ENCODE data around the gene PMEPA1. TPM values are rescaled to one million over a fixed set of nuclear protein-coding genes. Genes with fewer than 3 reads are reported as not detected.
A peak's percentile ranks its signal among the peaks of the same experiment; 100 is the strongest.

PMEPA1 gene
- total and polyA plus RNA-seq, 4 donors = 0.61 to 1.5 (median 1.1) TPM

DNA sequence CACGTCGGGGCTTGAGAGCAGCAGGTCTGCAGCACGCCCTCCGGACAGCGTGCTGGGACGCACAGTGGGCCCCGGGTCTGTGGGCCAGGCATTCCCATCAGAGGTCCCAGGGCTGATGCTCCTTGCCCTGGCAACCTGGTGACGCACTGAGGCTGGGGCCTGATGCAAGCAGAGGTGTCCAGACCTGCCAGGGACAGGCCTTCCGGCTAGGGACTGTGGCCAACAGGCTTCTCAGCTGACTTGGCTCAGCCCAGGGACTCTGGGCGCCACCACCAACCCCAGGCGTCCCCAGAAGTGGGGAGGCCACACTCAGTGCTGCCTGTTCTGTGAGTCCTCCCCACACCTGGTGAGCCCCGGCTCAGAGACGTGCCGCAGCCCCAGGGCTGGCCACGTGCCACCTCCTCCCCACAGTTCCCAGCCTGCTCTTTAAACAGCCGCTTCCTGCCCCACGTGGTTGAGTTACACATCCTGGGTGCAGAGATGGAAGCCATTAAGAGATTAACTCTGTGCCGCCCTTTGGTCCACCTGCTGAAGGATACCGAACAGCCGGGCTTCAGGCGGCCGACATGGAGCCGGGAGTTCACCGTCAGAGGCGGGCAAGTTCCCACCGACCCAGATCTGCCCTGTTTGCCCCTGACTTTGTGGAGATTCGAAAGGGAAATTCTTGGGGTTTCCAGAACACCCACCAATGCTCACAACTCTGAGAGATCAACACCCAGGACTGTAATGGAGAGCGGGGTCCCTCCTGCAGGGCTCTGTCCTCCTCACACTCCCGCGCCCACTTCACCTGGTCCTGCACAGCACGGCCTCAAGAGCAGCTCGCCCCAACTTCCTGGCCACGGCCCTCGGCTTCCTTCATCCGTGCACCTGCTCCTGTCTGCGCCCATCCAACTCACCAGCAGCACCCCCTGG, 52.0 kb downstream of the PMEPA1 start:
- Histone ChIP-seq H3K9ac (ENCODE audit: low read depth in 1 of 2, low read length in 2 of 2) (no peak overlapping the region), H3K9me3 (ENCODE audit: control insufficient read depth in 4 of 4, low read length in 3 of 4) (no peaks in the 10 kb centered on the region), H3K36me3 (ENCODE audit: control insufficient read depth in 4 of 4, insufficient read depth in 3 of 4, low read depth in 1 of 4, low read length in 3 of 4) (no peaks in the 10 kb centered on the region), H3K27me3 (ENCODE audit: control insufficient read depth in 4 of 4, insufficient read depth in 4 of 4, low read length in 3 of 4) (no peaks in the 10 kb centered on the region), H3K27ac (ENCODE audit: low read depth in 1 of 2, low read length in 2 of 2) (no peak overlapping the region), H3K4me3 (ENCODE audit: low read depth in 1 of 3, low read length in 3 of 3) (no peak overlapping the region), H3K4me1 (ENCODE audit: control insufficient read depth in 4 of 4, insufficient read depth in 4 of 4, low read length in 3 of 4) (no peaks in the 10 kb centered on the region)
- WGBS = 69% methylated on average over 36 of the region's 36 CpGs
- TF ChIP-seq RAD21 (IDR thresholded peaks at IDR 0.05) (no peak), JUND (IDR thresholded peaks at IDR 0.05) (no peak), FOXA1 (IDR thresholded peaks at IDR 0.05) (no peak), RXRA (IDR thresholded peaks at IDR 0.05) (no peak), EGR1 (IDR thresholded peaks at IDR 0.05; ENCODE audit: low read depth in 2 of 2) (no peak), NR2F2 (IDR thresholded peaks at IDR 0.05) (no peak), YY1 (IDR thresholded peaks at IDR 0.05) (no peak), SP1 (IDR thresholded peaks at IDR 0.05) (no peak), HNF4G (IDR thresholded peaks at IDR 0.05) (no peak), FOXA2 (IDR thresholded peaks at IDR 0.05) (no peak), GABPA (IDR thresholded peaks at IDR 0.05 in 1 of 2, conservative IDR thresholded peaks at IDR 0.05 in 1 of 2) (no peak)
- TF ChIP-seq, protein P1, sequence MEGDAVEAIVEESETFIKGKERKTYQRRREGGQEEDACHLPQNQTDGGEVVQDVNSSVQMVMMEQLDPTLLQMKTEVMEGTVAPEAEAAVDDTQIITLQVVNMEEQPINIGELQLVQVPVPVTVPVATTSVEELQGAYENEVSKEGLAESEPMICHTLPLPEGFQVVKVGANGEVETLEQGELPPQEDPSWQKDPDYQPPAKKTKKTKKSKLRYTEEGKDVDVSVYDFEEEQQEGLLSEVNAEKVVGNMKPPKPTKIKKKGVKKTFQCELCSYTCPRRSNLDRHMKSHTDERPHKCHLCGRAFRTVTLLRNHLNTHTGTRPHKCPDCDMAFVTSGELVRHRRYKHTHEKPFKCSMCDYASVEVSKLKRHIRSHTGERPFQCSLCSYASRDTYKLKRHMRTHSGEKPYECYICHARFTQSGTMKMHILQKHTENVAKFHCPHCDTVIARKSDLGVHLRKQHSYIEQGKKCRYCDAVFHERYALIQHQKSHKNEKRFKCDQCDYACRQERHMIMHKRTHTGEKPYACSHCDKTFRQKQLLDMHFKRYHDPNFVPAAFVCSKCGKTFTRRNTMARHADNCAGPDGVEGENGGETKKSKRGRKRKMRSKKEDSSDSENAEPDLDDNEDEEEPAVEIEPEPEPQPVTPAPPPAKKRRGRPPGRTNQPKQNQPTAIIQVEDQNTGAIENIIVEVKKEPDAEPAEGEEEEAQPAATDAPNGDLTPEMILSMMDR (IDR thresholded peaks at IDR 0.05; ENCODE audit: low read depth, low read length, missing input control) = no peak
- TF ChIP-seq, protein P2, sequence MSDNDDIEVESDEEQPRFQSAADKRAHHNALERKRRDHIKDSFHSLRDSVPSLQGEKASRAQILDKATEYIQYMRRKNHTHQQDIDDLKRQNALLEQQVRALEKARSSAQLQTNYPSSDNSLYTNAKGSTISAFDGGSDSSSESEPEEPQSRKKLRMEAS (IDR thresholded peaks at IDR 0.05) = no peak
- TF ChIP-seq, protein P3, sequence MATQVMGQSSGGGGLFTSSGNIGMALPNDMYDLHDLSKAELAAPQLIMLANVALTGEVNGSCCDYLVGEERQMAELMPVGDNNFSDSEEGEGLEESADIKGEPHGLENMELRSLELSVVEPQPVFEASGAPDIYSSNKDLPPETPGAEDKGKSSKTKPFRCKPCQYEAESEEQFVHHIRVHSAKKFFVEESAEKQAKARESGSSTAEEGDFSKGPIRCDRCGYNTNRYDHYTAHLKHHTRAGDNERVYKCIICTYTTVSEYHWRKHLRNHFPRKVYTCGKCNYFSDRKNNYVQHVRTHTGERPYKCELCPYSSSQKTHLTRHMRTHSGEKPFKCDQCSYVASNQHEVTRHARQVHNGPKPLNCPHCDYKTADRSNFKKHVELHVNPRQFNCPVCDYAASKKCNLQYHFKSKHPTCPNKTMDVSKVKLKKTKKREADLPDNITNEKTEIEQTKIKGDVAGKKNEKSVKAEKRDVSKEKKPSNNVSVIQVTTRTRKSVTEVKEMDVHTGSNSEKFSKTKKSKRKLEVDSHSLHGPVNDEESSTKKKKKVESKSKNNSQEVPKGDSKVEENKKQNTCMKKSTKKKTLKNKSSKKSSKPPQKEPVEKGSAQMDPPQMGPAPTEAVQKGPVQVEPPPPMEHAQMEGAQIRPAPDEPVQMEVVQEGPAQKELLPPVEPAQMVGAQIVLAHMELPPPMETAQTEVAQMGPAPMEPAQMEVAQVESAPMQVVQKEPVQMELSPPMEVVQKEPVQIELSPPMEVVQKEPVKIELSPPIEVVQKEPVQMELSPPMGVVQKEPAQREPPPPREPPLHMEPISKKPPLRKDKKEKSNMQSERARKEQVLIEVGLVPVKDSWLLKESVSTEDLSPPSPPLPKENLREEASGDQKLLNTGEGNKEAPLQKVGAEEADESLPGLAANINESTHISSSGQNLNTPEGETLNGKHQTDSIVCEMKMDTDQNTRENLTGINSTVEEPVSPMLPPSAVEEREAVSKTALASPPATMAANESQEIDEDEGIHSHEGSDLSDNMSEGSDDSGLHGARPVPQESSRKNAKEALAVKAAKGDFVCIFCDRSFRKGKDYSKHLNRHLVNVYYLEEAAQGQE (IDR thresholded peaks at IDR 0.05) = no peak
- TF ChIP-seq, protein P4, sequence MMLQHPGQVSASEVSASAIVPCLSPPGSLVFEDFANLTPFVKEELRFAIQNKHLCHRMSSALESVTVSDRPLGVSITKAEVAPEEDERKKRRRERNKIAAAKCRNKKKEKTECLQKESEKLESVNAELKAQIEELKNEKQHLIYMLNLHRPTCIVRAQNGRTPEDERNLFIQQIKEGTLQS (IDR thresholded peaks at IDR 0.05) = no peak
- DNase-seq (ENCODE audit: low spot score) = peak; percentile 32

DNA sequence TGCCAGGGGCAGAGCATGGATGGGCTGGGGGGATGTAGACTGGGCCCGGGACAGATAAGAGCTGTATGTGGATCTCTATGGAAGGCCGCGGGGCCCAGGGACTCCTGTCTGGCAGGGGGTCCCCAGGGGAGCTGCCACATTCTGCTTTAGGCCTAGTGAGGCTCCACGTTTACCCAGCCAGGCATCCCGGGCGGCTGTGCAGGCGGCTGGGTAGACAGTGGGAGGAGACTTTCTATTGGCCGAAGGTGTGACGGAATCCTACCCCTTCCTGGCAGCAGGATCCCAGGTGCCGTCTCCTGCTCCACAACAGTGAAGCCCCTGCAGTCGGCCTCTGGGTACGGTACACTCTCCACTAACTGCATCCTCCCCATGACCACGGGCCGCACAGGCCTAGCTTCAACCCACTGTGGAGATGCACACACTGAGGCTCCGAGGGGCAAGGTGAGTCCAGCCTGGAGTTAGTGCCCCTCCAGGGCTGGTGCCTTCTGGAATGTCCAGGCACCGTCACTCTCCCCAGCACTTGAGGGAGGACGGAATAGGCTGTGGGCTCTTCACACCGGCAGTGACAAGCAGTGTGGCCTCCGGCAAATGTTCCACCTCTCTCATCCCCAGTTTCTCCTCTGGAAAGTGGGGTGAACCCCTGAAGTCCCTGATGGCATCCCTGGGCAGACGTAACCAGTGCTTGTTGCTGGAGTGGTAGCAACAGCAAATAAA, 52.8 kb downstream of the PMEPA1 start:
- Histone ChIP-seq H3K4me1 (ENCODE audit: control insufficient read depth in 4 of 4, insufficient read depth in 4 of 4, low read length in 3 of 4) (no peaks in the 10 kb centered on the region), H3K27me3 (ENCODE audit: control insufficient read depth in 4 of 4, insufficient read depth in 4 of 4, low read length in 3 of 4) (no peaks in the 10 kb centered on the region), H3K9me3 (ENCODE audit: control insufficient read depth in 4 of 4, low read length in 3 of 4) (no peaks in the 10 kb centered on the region), H3K9ac (ENCODE audit: low read depth in 1 of 2, low read length in 2 of 2) (no peak overlapping the region), H3K4me3 (ENCODE audit: low read depth in 1 of 3, low read length in 3 of 3) (no peak overlapping the region), H3K27ac (ENCODE audit: low read depth in 1 of 2, low read length in 2 of 2) (no peak overlapping the region), H3K36me3 (ENCODE audit: control insufficient read depth in 4 of 4, insufficient read depth in 3 of 4, low read depth in 1 of 4, low read length in 3 of 4) (no peaks in the 10 kb centered on the region)
- TF ChIP-seq, protein P4 (IDR thresholded peaks at IDR 0.05) = no peak
- TF ChIP-seq RXRA (IDR thresholded peaks at IDR 0.05) (no peak), JUND (IDR thresholded peaks at IDR 0.05) (no peak), GABPA (IDR thresholded peaks at IDR 0.05 in 1 of 2, conservative IDR thresholded peaks at IDR 0.05 in 1 of 2) (no peak), EGR1 (IDR thresholded peaks at IDR 0.05; ENCODE audit: low read depth in 2 of 2) (no peak), FOXA2 (IDR thresholded peaks at IDR 0.05) (no peak), HNF4G (IDR thresholded peaks at IDR 0.05) (no peak), RAD21 (IDR thresholded peaks at IDR 0.05) (no peak)
- TF ChIP-seq, protein P3 (IDR thresholded peaks at IDR 0.05) = no peak
- TF ChIP-seq, protein P1 (IDR thresholded peaks at IDR 0.05; ENCODE audit: low read depth, low read length, missing input control) = no peak
- 82% methylated on average over 20 of the region's 20 CpGs for WGBS
- no peak for DNase-seq (ENCODE audit: low spot score)
